Measurements from ENCODE around the gene ARID1B. TPM values are rescaled to one million over a fixed set of nuclear protein-coding genes. Genes with fewer than 3 reads are reported as not detected.

The ARID1B gene
- total RNA-seq, 2 donors from 2014 or later, result 65.1 to 99.4 TPM

GRCh38 chr6:157161912-157162311 is 384.7 kb downstream of the ARID1B start:
- H3K4me3 ChIP-seq, result no peak overlapping the region
- no peaks in the 10 kb centered on the region for H3K36me3 ChIP-seq
- TF ChIP-seq POLR2AphosphoS5 (IDR thresholded peaks at IDR 0.05) (no peak), CTCF (IDR thresholded peaks at IDR 0.05) (no peak), POLR2A (IDR thresholded peaks at IDR 0.05) (no peak)
- H3K27ac ChIP-seq, result no peak overlapping the region
- WGBS, result 70% methylated on average over 4 of the region's 4 CpGs
- no peaks in the 10 kb centered on the region for H3K27me3 ChIP-seq (replicated peaks; ENCODE audit: insufficient read depth)
- no peaks in the 10 kb centered on the region for H3K4me1 ChIP-seq (replicated peaks)
- DNase-seq (ENCODE audit: low spot score), result no peak
- no peaks in the 10 kb centered on the region for H3K9me3 ChIP-seq
- intact Hi-C loops (cut with DNase I), result no loop called here

GRCh38 chr6:157162766-157163433 is 385.7 kb downstream of the ARID1B start:
- TF ChIP-seq POLR2AphosphoS5 (IDR thresholded peaks at IDR 0.05) (no peak), CTCF (IDR thresholded peaks at IDR 0.05) (no peak), POLR2A (IDR thresholded peaks at IDR 0.05) (no peak)
- intact Hi-C loops (cut with DNase I), result no loop called here
- Histone ChIP-seq H3K27ac (no peak overlapping the region), H3K4me3 (no peak overlapping the region), H3K27me3 (replicated peaks; ENCODE audit: insufficient read depth) (no peaks in the 10 kb centered on the region), H3K36me3 (no peaks in the 10 kb centered on the region), H3K4me1 (replicated peaks) (no peaks in the 10 kb centered on the region), H3K9me3 (no peaks in the 10 kb centered on the region)
- DNase-seq (ENCODE audit: low spot score), result no peak
- WGBS, result 87% methylated on average over 17 of the region's 17 CpGs

GRCh38 chr6:157163434-157164159 is 386.4 kb downstream of the ARID1B start:
- intact Hi-C loops (cut with DNase I), result no loop called here
- no peak for DNase-seq (ENCODE audit: low spot score)
- no peak overlapping the region for H3K4me3 ChIP-seq
- H3K36me3 ChIP-seq, result no peaks in the 10 kb centered on the region
- H3K27me3 ChIP-seq (replicated peaks; ENCODE audit: insufficient read depth), result no peaks in the 10 kb centered on the region
- no peaks in the 10 kb centered on the region for H3K4me1 ChIP-seq (replicated peaks)
- H3K9me3 ChIP-seq, result no peaks in the 10 kb centered on the region
- TF ChIP-seq POLR2A (IDR thresholded peaks at IDR 0.05), result no peak
- TF ChIP-seq POLR2AphosphoS5 (IDR thresholded peaks at IDR 0.05), result no peak
- no peak for TF ChIP-seq CTCF (IDR thresholded peaks at IDR 0.05)
- 89% methylated on average over 4 of the region's 4 CpGs for WGBS
- H3K27ac ChIP-seq, result no peak overlapping the region

GRCh38 chr6:157164972-157165371 is 387.8 kb downstream of the ARID1B start:
- DNase-seq (ENCODE audit: low spot score), result no peak
- Histone ChIP-seq H3K4me3 (no peak overlapping the region), H3K4me1 (replicated peaks) (no peaks in the 10 kb centered on the region), H3K27me3 (replicated peaks; ENCODE audit: insufficient read depth) (no peaks in the 10 kb centered on the region), H3K9me3 (no peaks in the 10 kb centered on the region), H3K36me3 (no peaks in the 10 kb centered on the region), H3K27ac (no peak overlapping the region)
- 88% methylated on average over 1 of the region's 1 CpG for WGBS
- no peak for TF ChIP-seq POLR2AphosphoS5 (IDR thresholded peaks at IDR 0.05)
- no peak for TF ChIP-seq POLR2A (IDR thresholded peaks at IDR 0.05)
- TF ChIP-seq CTCF (IDR thresholded peaks at IDR 0.05), result no peak
- intact Hi-C loops (cut with DNase I), result no loop called here

GRCh38 chr6:157166784-157167183 is 389.6 kb downstream of the ARID1B start:
- Histone ChIP-seq H3K4me3 (no peak overlapping the region), H3K27ac (no peak overlapping the region), H3K4me1 (replicated peaks) (no peaks in the 10 kb centered on the region), H3K27me3 (replicated peaks; ENCODE audit: insufficient read depth) (no peaks in the 10 kb centered on the region), H3K9me3 (no peaks in the 10 kb centered on the region), H3K36me3 (no peaks in the 10 kb centered on the region)
- TF ChIP-seq POLR2AphosphoS5 (IDR thresholded peaks at IDR 0.05), result no peak
- TF ChIP-seq CTCF (IDR thresholded peaks at IDR 0.05), result no peak
- TF ChIP-seq POLR2A (IDR thresholded peaks at IDR 0.05), result no peak
- no peak for DNase-seq (ENCODE audit: low spot score)
- 91% methylated on average over 8 of the region's 8 CpGs for WGBS
- intact Hi-C loops (cut with DNase I), result no loop called here

All from prostate gland (tissue), 2 donors.